HG02798 (cell line): ENCODE data around the gene ZFPM1.

Source experiments
- ATAC-seq: cut with Tn5 transposase; IDR thresholded peaks from one replicate; pipeline ENCODE4 v1.9.1; 2021; ENCODE audit warnings: mild to moderate bottlenecking; ENCODE audit not compliant: unreplicated experiment, poor library complexity

ZFPM1 gene

GRCh38 chr16:88493879-88494278 lies 40.8 kb downstream of the ZFPM1 start:
- ATAC-seq, result no peak

GRCh38 chr16:88494335-88495154 lies 41.5 kb downstream of the ZFPM1 start:
- no peak for ATAC-seq

GRCh38 chr16:88495268-88495772 lies 42.2 kb downstream of the ZFPM1 start:
- ATAC-seq, result no peak

GRCh38 chr16:88497561-88498462 lies 44.7 kb downstream of the ZFPM1 start:
- no peak for ATAC-seq

GRCh38 chr16:88498576-88499208 lies 45.6 kb downstream of the ZFPM1 start:
- no peak for ATAC-seq

- no peak for ATAC-seq
Observed at GRCh38 chr16:88499292-88499691, 46.2 kb downstream of the ZFPM1 start.

- no peak for ATAC-seq
Observed at GRCh38 chr16:88499836-88500251, 46.8 kb downstream of the ZFPM1 start.

GRCh38 chr16:88500255-88500661 lies 47.2 kb downstream of the ZFPM1 start:
- no peak for ATAC-seq

GRCh38 chr16:88502371-88502770 lies 49.3 kb downstream of the ZFPM1 start:
- ATAC-seq, result no peak

- ATAC-seq, result no peak
Observed at GRCh38 chr16:88502776-88503280, 49.7 kb downstream of the ZFPM1 start.

GRCh38 chr16:88503374-88503770 lies 50.3 kb downstream of the ZFPM1 start:
- no peak for ATAC-seq

GRCh38 chr16:88503771-88504488 lies 50.9 kb downstream of the ZFPM1 start:
- no peak for ATAC-seq

- ATAC-seq, result no peak
Observed at GRCh38 chr16:88504489-88505404, 51.7 kb downstream of the ZFPM1 start.

GRCh38 chr16:88505405-88506082 lies 52.5 kb downstream of the ZFPM1 start:
- no peak for ATAC-seq

- ATAC-seq, result no peak
Observed at GRCh38 chr16:88506723-88507122, 53.6 kb downstream of the ZFPM1 start.

GRCh38 chr16:88507231-88507743 lies 54.2 kb downstream of the ZFPM1 start:
- ATAC-seq, result no peak

GRCh38 chr16:88508376-88508867 lies 55.3 kb downstream of the ZFPM1 start:
- ATAC-seq, result no peak
